ENCODE data around the gene ZSCAN30. TPM values are rescaled to one million over a fixed set of nuclear protein-coding genes. Genes with fewer than 3 reads are reported as not detected.

ZSCAN30 gene
- total and polyA plus RNA-seq, 2 donors from 2014 or later: 10.0 to 20.7 TPM

DNA sequence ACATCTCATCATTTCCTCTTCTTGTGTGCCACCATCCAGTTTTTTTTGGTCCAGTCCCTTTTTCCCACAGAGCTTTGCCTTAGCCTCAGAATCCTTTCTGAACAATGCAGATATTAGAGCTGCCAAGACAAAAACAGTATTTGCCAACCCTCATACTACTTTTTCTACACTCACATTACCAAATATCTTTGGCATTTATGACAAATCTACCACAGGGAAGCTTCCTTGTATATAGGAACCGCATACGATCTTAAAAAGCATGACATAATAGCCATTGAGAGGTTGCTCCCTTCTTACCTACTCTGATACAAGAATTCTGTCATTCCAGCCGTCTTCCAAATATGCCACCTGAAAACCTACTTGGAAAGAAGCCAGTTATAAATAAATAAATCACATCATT lies 44.8 kb upstream of the ZSCAN30 start:
- H3K9me3 ChIP-seq (ENCODE audit: control insufficient read depth in 2 of 3, insufficient read depth in 1 of 3, low read length in 3 of 3): no peaks in the 10 kb centered on the region
- H3K4me1 ChIP-seq (ENCODE audit: control insufficient read depth in 2 of 3, insufficient read depth in 2 of 3, low read depth in 1 of 3, low read length in 3 of 3): peaks cover 0 to 8% (median 2%) of the 10 kb centered on the region in 3 donors
- FAIRE-seq (no peak), DNase-seq (no peak)
- intact Hi-C loops (cut with DNase I): no loop called here
- peaks cover 20 to 70% (median 28%) of the 10 kb centered on the region in 3 donors for H3K36me3 ChIP-seq (ENCODE audit: control insufficient read depth in 2 of 3, insufficient read depth in 3 of 3, low read length in 3 of 3)
- no peak overlapping the region for H3K9ac ChIP-seq (ENCODE audit: low read length in 3 of 3)
- no peak overlapping the region for H3K4me3 ChIP-seq (ENCODE audit: low read length in 3 of 3)
- H3K27ac ChIP-seq (ENCODE audit: low read depth in 2 of 2, low read length in 2 of 2): no peak overlapping the region
- no peak for TF ChIP-seq CTCF (IDR thresholded peaks at IDR 0.05; ENCODE audit: borderline replicate concordance, extremely low read depth, insufficient read depth)
- H3K27me3 ChIP-seq (ENCODE audit: control insufficient read depth, insufficient read depth, low read length): no peaks in the 10 kb centered on the region

DNA sequence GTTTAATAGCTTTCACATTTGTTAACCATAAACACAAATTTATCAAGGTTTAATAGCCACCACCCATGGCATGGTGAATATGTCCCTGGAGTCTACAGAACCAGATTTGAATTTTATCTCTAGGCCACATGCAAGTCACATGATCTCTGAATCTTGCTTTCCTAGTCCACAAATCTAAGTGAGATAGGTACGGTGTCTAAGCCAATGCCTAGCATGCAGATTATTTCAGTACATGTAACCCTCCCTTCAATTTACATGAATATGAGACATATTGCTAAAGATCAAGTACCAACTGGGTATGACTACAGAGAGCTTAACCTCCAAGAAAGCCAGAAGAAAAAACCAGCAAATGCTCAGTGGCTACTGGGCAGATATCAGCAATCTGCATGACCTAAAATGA lies 44.2 kb upstream of the ZSCAN30 start:
- H3K4me1 ChIP-seq (ENCODE audit: control insufficient read depth in 2 of 3, insufficient read depth in 2 of 3, low read depth in 1 of 3, low read length in 3 of 3): peaks cover 0 to 7% (median 2%) of the 10 kb centered on the region in 3 donors
- intact Hi-C loops (cut with DNase I): no loop called here
- no peak for FAIRE-seq
- DNase-seq: no peak
- no peak overlapping the region for H3K9ac ChIP-seq (ENCODE audit: low read length in 3 of 3)
- TF ChIP-seq CTCF (IDR thresholded peaks at IDR 0.05; ENCODE audit: borderline replicate concordance, extremely low read depth, insufficient read depth): no peak
- peaks cover 15 to 64% (median 22%) of the 10 kb centered on the region in 3 donors for H3K36me3 ChIP-seq (ENCODE audit: control insufficient read depth in 2 of 3, insufficient read depth in 3 of 3, low read length in 3 of 3)
- no peak overlapping the region for H3K27ac ChIP-seq (ENCODE audit: low read depth in 2 of 2, low read length in 2 of 2)
- no peak overlapping the region for H3K4me3 ChIP-seq (ENCODE audit: low read length in 3 of 3)
- H3K27me3 ChIP-seq (ENCODE audit: control insufficient read depth, insufficient read depth, low read length): no peaks in the 10 kb centered on the region
- no peaks in the 10 kb centered on the region for H3K9me3 ChIP-seq (ENCODE audit: control insufficient read depth in 2 of 3, insufficient read depth in 1 of 3, low read length in 3 of 3)

DNA sequence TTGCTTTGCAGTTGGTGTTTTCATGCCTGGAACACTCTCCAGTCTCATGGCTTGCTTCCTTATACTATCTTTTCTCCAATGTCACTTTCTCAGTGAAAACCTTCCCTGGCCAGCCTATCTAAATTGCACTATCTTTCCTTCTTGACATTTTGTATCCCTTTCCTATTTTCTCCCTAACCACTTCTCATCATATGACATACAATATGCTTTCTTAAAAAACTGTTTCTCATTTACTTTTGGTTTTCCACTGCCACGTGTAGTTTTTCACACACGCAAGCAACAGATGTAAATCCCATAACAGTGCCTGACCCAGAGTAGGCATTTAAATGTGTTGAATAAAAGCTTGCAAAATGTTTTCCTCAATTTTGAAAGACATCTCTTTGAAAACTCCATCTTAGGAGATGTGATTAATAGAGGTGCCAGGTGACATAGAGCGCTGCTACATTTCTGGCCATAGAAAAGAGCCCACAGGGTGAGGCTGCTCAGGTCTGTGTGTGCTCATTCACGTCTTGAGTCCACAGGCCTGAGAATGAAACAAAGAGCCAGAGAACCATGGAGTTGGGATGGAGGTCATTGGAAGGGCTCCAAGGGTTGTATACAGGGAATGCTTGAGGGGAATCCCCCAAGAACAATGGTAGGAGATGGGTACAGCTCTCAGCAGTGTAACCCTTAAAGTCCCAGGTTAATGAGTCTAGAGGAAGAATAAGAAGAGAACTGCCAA lies 41.5 kb upstream of the ZSCAN30 start:
- Histone ChIP-seq H3K4me1 (ENCODE audit: control insufficient read depth in 2 of 3, insufficient read depth in 2 of 3, low read depth in 1 of 3, low read length in 3 of 3) (peaks cover 0 to 2% (median 2%) of the 10 kb centered on the region in 3 donors), H3K9me3 (ENCODE audit: control insufficient read depth in 2 of 3, insufficient read depth in 1 of 3, low read length in 3 of 3) (no peaks in the 10 kb centered on the region), H3K36me3 (ENCODE audit: control insufficient read depth in 2 of 3, insufficient read depth in 3 of 3, low read length in 3 of 3) (peaks cover 6 to 40% (median 17%) of the 10 kb centered on the region in 3 donors), H3K27me3 (ENCODE audit: control insufficient read depth, insufficient read depth, low read length) (no peaks in the 10 kb centered on the region), H3K9ac (ENCODE audit: low read length in 3 of 3) (no peak overlapping the region), H3K27ac (ENCODE audit: low read depth in 2 of 2, low read length in 2 of 2) (no peak overlapping the region), H3K4me3 (ENCODE audit: low read length in 3 of 3) (no peak overlapping the region)
- no peak for FAIRE-seq
- intact Hi-C loops (cut with DNase I): no loop called here
- TF ChIP-seq CTCF (IDR thresholded peaks at IDR 0.05; ENCODE audit: borderline replicate concordance, extremely low read depth, insufficient read depth): no peak
- DNase-seq: no peak

Measured in kidney (tissue), 14 donors.